ENCODE measurements around the gene MTERF2. TPM values are rescaled to one million over a fixed set of nuclear protein-coding genes. Genes with fewer than 3 reads are reported as not detected.

Gene MTERF2
- total RNA-seq, 1 experiment from 2014 or later = 7.8 TPM

DNA sequence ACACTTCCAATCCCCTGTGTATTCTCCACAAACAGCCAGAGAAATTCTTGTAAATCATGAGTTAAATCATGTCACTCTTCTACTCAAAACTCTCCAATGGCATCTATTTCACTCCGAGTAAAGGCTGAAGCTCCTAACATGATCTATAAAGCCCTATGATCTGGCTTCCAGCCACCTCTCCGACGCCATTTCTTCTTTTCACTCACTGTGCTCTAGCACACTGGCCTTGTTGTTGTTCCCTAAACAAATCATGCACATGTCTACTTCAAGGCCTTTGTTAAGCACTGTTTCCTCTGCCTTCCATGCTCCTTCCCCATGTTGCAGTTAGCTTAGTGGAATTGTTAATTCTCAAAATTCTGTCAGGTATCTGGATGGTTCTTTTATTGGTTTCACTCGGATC, 30.1 kb upstream of the MTERF2 start:
- H4K20me1 ChIP-seq (ENCODE audit: insufficient read depth) = no peaks in the 10 kb centered on the region
- no TSS peak for BruUV-seq (replicated peaks)
- no peaks in the 10 kb centered on the region for H3K79me2 ChIP-seq (ENCODE audit: insufficient read depth, low read length)
- no peak overlapping the region for H3K9ac ChIP-seq (ENCODE audit: low read length)
- intact Hi-C loops (cut with micrococcal nuclease) = no loop called here
- ChIA-PET POLR2A (no interaction called here), RAD21 (ENCODE audit: low non-redundant PET in 1 of 2, low total read pairs in 2 of 2, uncharacterized antibody in 2 of 2, unreplicated experiment in 2 of 2) (no interaction called here), CTCF (no interaction called here)
- TF ChIP-seq ZFX (IDR thresholded peaks at IDR 0.05) (no peak), JUND (IDR thresholded peaks at IDR 0.05) (no peak), ELF1 (IDR thresholded peaks at IDR 0.05; ENCODE audit: borderline replicate concordance, low read depth) (no peak), CTCF (IDR thresholded peaks at IDR 0.05 in 2 of 3, conservative IDR thresholded peaks at IDR 0.05 in 1 of 3; ENCODE audit: borderline replicate concordance in 1 of 3, insufficient read depth in 1 of 3, low read depth in 2 of 3, low read length in 2 of 3) (no peak), SRF (IDR thresholded peaks at IDR 0.05; ENCODE audit: low read depth) (no peak), EGR1 (IDR thresholded peaks at IDR 0.05; ENCODE audit: low read depth) (no peak)
- H3K9me2 ChIP-seq (ENCODE audit: insufficient read depth) = no peaks in the 10 kb centered on the region
- peaks cover 0 to 5% of the 10 kb centered on the region in 2 experiments; a peak in 2 of 4 replicates for H3K4me1 ChIP-seq (ENCODE audit: control insufficient read depth in 1 of 2, insufficient read depth in 2 of 2, low read length in 2 of 2)
- no peak for ATAC-seq
- H3K4me2 ChIP-seq (ENCODE audit: low read length) = no peak overlapping the region
- H3K9me3 ChIP-seq (ENCODE audit: control insufficient read depth in 1 of 2, insufficient read depth in 1 of 2, low read depth in 1 of 2, low read length in 2 of 2) = no peaks in the 10 kb centered on the region
- H2AFZ ChIP-seq (ENCODE audit: low read depth, low read length, poor library complexity, severe bottlenecking) = no peak overlapping the region
- H3K27me3 ChIP-seq (ENCODE audit: insufficient read depth, low read length) = no peaks in the 10 kb centered on the region
- no peak for DNase-seq (ENCODE audit: low read depth, low spot score)
- H3K36me3 ChIP-seq (ENCODE audit: control insufficient read depth in 1 of 2, insufficient read depth in 2 of 2, low read length in 2 of 2) = no peaks in the 10 kb centered on the region
- H3K4me3 ChIP-seq (replicated peaks in 1 of 2; ENCODE audit: low read depth in 1 of 2, low read length in 2 of 2) = no peak overlapping the region
- H3K27ac ChIP-seq (ENCODE audit: low read depth, low read length) = no peak overlapping the region

DNA sequence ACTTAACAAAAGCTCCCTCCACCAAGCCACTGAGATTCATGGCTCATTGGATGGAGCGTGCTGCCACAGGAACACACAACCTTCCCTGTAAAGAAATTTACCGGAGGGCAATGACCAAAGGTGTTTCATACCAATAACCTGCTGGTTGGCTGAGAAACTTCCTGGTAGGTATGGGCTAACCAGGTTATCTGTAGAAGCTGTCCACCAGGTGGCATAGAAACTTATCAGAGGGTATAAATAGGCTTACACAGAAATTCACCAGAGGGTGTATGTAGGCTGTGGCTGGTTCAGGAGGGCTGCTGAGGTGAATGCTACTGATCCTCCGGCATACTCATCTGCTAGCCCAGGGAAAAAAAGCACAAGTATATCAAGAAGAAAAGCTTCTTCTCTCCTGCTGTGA, 27.1 kb upstream of the MTERF2 start:
- peaks cover 0 to 5% of the 10 kb centered on the region in 2 experiments; a peak in 2 of 4 replicates for H3K4me1 ChIP-seq (ENCODE audit: control insufficient read depth in 1 of 2, insufficient read depth in 2 of 2, low read length in 2 of 2)
- no peaks in the 10 kb centered on the region for H3K9me3 ChIP-seq (ENCODE audit: control insufficient read depth in 1 of 2, insufficient read depth in 1 of 2, low read depth in 1 of 2, low read length in 2 of 2)
- ChIA-PET POLR2A (no interaction called here), CTCF (interaction anchor here (1.2 to 1.5 kb wide), 3 partner anchors 18 to 91 kb away, joined by 3 to 5 read pairs (median 3); no protein-coding TSS in a partner anchor), RAD21 (ENCODE audit: low non-redundant PET in 1 of 2, low total read pairs in 2 of 2, uncharacterized antibody in 2 of 2, unreplicated experiment in 2 of 2) (no interaction called here)
- ATAC-seq (peak; percentile 100), DNase-seq (ENCODE audit: low read depth, low spot score) (peak; percentile 56)
- H3K36me3 ChIP-seq (ENCODE audit: control insufficient read depth in 1 of 2, insufficient read depth in 2 of 2, low read length in 2 of 2) = no peaks in the 10 kb centered on the region
- no peak overlapping the region for H3K9ac ChIP-seq (ENCODE audit: low read length)
- intact Hi-C loops (cut with micrococcal nuclease) = no loop called here
- TF ChIP-seq RAD21 (IDR thresholded peaks at IDR 0.05; ENCODE audit: low read depth) (peak; percentile 58), SIN3A (IDR thresholded peaks at IDR 0.05; ENCODE audit: low read depth) (no peak), POLR2AphosphoS5 (IDR thresholded peaks at IDR 0.05; ENCODE audit: low read depth, low read length) (no peak), CTCF (IDR thresholded peaks at IDR 0.05 in 2 of 3, conservative IDR thresholded peaks at IDR 0.05 in 1 of 3; ENCODE audit: borderline replicate concordance in 1 of 3, insufficient read depth in 1 of 3, low read depth in 2 of 3, low read length in 2 of 3) (peak; percentile 53 to 61 (median 57); a peak in 5 of 6 replicates)
- no peaks in the 10 kb centered on the region for H3K27me3 ChIP-seq (ENCODE audit: insufficient read depth, low read length)
- BruUV-seq (replicated peaks) = no TSS peak
- no peaks in the 10 kb centered on the region for H3K9me2 ChIP-seq (ENCODE audit: insufficient read depth)
- H3K79me2 ChIP-seq (ENCODE audit: insufficient read depth, low read length) = no peaks in the 10 kb centered on the region
- H3K4me3 ChIP-seq (replicated peaks in 1 of 2; ENCODE audit: low read depth in 1 of 2, low read length in 2 of 2) = no peak overlapping the region
- H4K20me1 ChIP-seq (ENCODE audit: insufficient read depth) = no peaks in the 10 kb centered on the region
- no peak overlapping the region for H3K27ac ChIP-seq (ENCODE audit: low read depth, low read length)
- H2AFZ ChIP-seq (ENCODE audit: low read depth, low read length, poor library complexity, severe bottlenecking) = no peak overlapping the region
- no peak overlapping the region for H3K4me2 ChIP-seq (ENCODE audit: low read length)
